SU-DHL-6 (cell line): ENCODE data around the gene SH2D1B.

Source experiments
- H2AFZ ChIP-seq: fragments of 200-600 bp; sonication (generic); 2 replicates; pipeline ENCODE4 v1.6.1; 2014; ENCODE audit warnings: low read depth, mild to moderate bottlenecking, moderate library complexity, mixed read lengths, antibody characterized with exemption, low read length; ENCODE audit not compliant: severe bottlenecking
- H3F3A ChIP-seq: fragments of 200-600 bp; shearing (Covaris generic); 2 replicates; pipeline ENCODE4 v1.6.0; 2016; ENCODE audit warnings: antibody characterized with exemption, mild to moderate bottlenecking; ENCODE audit not compliant: insufficient read depth
- H3K27ac ChIP-seq: fragments of 200-600 bp; sonication (generic); 2 replicates; pipeline ENCODE4 v1.5.1; 2016; ENCODE audit warnings: low read depth, mild to moderate bottlenecking, low read length, moderate library complexity, mixed read lengths
- H3K27me3 ChIP-seq: fragments of 200-600 bp; sonication (generic), shearing (Covaris generic); 2 replicates; pipeline ENCODE4 v1.6.0; 2014; ENCODE audit warnings: mild to moderate bottlenecking, low read length
- H3K36me3 ChIP-seq: fragments of 200-600 bp; sonication (generic); 2 replicates; pipeline ENCODE4 v1.6.1; 2014; ENCODE audit warnings: mild to moderate bottlenecking, low read length, mixed read lengths
- H3K4me2 ChIP-seq: fragments of 300-600, 200-600 bp; shearing (Covaris generic), sonication (generic); 2 replicates; pipeline ENCODE4 v1.6.0; 2014; ENCODE audit warnings: low read length, low read depth, mild to moderate bottlenecking; ENCODE audit not compliant: poor library complexity, severe bottlenecking
- H3K4me3 ChIP-seq: fragments of 200-600 bp; sonication (generic); 2 replicates; pipeline ENCODE4 v1.5.1; 2014; ENCODE audit warnings: antibody characterized with exemption, low read length, mild to moderate bottlenecking, mixed read lengths; ENCODE audit not compliant: insufficient read depth, poor library complexity, severe bottlenecking
- H3K79me2 ChIP-seq: fragments of 200-600 bp; sonication (generic); 2 replicates; pipeline ENCODE4 v1.6.1; 2014; ENCODE audit warnings: mild to moderate bottlenecking, low read length, moderate library complexity; ENCODE audit not compliant: insufficient read depth
- H3K9ac ChIP-seq: fragments of 200-600 bp; sonication (generic); 2 replicates; pipeline ENCODE4 v1.7.0; 2014; ENCODE audit warnings: mild to moderate bottlenecking, low read length
- H3K9me2 ChIP-seq: fragments of 200-600 bp; sonication (generic); replicated peaks from 2 replicates; pipeline ENCODE4 v1.6.1; 2014; ENCODE audit warnings: low read length; ENCODE audit not compliant: insufficient read depth
- H3K9me3 ChIP-seq: fragments of 200-600 bp; sonication (generic); 2 replicates; pipeline ENCODE4 v1.6.1; 2014; ENCODE audit warnings: low read length, mixed read lengths; ENCODE audit not compliant: insufficient read depth
- H4K20me1 ChIP-seq: fragments of 200-600 bp; sonication (generic); 2 replicates; pipeline ENCODE4 v1.6.1; 2014; ENCODE audit warnings: low read depth, mild to moderate bottlenecking, antibody characterized with exemption, low read length, moderate library complexity, mixed read lengths
- CTCF ChIP-seq: fragments of 200-600 bp; sonication (generic); IDR thresholded peaks from one replicate; pipeline ENCODE4 v1.5.1; 2017; ENCODE audit warnings: antibody characterized with exemption, mild to moderate bottlenecking, low read length, moderate library complexity; ENCODE audit not compliant: insufficient read depth, poor library complexity, severe bottlenecking
- EZH2phosphoT487 ChIP-seq: fragments of 200-600 bp; sonication (generic), shearing (Covaris generic); conservative IDR thresholded peaks from 2 replicates; pipeline ENCODE4 v1.6.1; 2018; ENCODE audit warnings: mild to moderate bottlenecking, antibody characterized with exemption, low read length, moderate library complexity, mixed read lengths

SH2D1B gene

GRCh38 chr1:162385280-162385623, 26.7 kb downstream of the SH2D1B start:
- no peaks in the 10 kb centered on the region for H3K9me2 ChIP-seq
- no peaks in the 10 kb centered on the region for H3K9me3 ChIP-seq
- H3F3A ChIP-seq: no peaks in the 10 kb centered on the region
- H3K79me2 ChIP-seq: no peaks in the 10 kb centered on the region
- H4K20me1 ChIP-seq: no peaks in the 10 kb centered on the region
- no peak overlapping the region for H3K4me2 ChIP-seq
- no peaks in the 10 kb centered on the region for H3K36me3 ChIP-seq
- no peak overlapping the region for H3K9ac ChIP-seq
- no peak overlapping the region for H3K4me3 ChIP-seq
- no peak overlapping the region for H3K27ac ChIP-seq
- TF ChIP-seq CTCF (no peak), EZH2phosphoT487 (no peak)
- no peaks in the 10 kb centered on the region for H3K27me3 ChIP-seq
- H2AFZ ChIP-seq: no peak overlapping the region

GRCh38 chr1:162384601-162385279, 27.2 kb downstream of the SH2D1B start:
- Histone ChIP-seq H3K4me2 (no peak overlapping the region), H3K4me3 (no peak overlapping the region), H3F3A (no peaks in the 10 kb centered on the region), H3K9me2 (no peaks in the 10 kb centered on the region), H2AFZ (no peak overlapping the region), H3K27me3 (no peaks in the 10 kb centered on the region), H3K79me2 (no peaks in the 10 kb centered on the region), H3K9ac (no peak overlapping the region), H3K9me3 (no peaks in the 10 kb centered on the region), H4K20me1 (no peaks in the 10 kb centered on the region), H3K36me3 (no peaks in the 10 kb centered on the region), H3K27ac (no peak overlapping the region)
- TF ChIP-seq CTCF (no peak), EZH2phosphoT487 (no peak)

DNA sequence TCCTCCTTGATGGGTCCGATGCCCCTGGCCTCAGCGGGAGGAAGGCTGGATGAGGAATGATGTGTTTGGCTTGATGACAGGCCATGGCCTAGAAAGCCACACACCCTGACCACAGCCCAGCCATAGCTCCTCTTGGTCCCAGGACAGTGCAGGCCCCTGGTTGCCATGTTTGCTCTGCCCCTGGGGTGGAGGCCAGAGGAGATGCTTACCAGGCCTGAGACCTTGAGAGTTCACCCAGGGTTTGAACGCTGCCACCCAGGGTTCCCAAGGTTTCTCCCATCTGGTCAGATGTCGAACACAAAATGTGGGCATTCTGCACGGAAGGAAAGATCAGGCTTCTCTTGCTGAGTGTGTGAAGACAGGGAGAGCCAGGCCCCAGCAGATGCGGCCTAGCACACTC, 27.8 kb downstream of the SH2D1B start:
- H3K27me3 ChIP-seq: no peaks in the 10 kb centered on the region
- H3K9me3 ChIP-seq: no peaks in the 10 kb centered on the region
- H3K79me2 ChIP-seq: no peaks in the 10 kb centered on the region
- no peak overlapping the region for H3K4me2 ChIP-seq
- no peak for TF ChIP-seq EZH2phosphoT487
- H2AFZ ChIP-seq: no peak overlapping the region
- H3K27ac ChIP-seq: no peak overlapping the region
- H3K9me2 ChIP-seq: no peaks in the 10 kb centered on the region
- no peaks in the 10 kb centered on the region for H4K20me1 ChIP-seq
- no peaks in the 10 kb centered on the region for H3F3A ChIP-seq
- no peak overlapping the region for H3K4me3 ChIP-seq
- H3K9ac ChIP-seq: no peak overlapping the region
- no peaks in the 10 kb centered on the region for H3K36me3 ChIP-seq

GRCh38 chr1:162383516-162383915, 28.4 kb downstream of the SH2D1B start:
- Histone ChIP-seq H3F3A (no peaks in the 10 kb centered on the region), H3K27ac (no peak overlapping the region), H3K27me3 (no peaks in the 10 kb centered on the region), H3K36me3 (no peaks in the 10 kb centered on the region), H3K9me3 (no peaks in the 10 kb centered on the region), H2AFZ (no peak overlapping the region), H3K79me2 (no peaks in the 10 kb centered on the region), H3K9me2 (no peaks in the 10 kb centered on the region), H3K4me2 (no peak overlapping the region), H3K4me3 (no peak overlapping the region), H4K20me1 (no peaks in the 10 kb centered on the region), H3K9ac (no peak overlapping the region)
- TF ChIP-seq CTCF: no peak
- no peak for TF ChIP-seq EZH2phosphoT487
